Stimulated activated memory B cell treated with anti-CD40 and anti-IgM and Interleukin-4, amounts not matched to agents 10 μg/mL and 1 μg/mL and 100 μg/mL, for 72 hours (primary cell): ENCODE results near the gene RNF187.

Experiments
- ATAC-seq: fragments of 150-1000 bp; cut with Tn5 transposase; 2 replicates; pipeline ENCODE4 v1.10.0; 2021
- H3K27ac Mint-ChIP-seq: one replicate; pipeline ENCODE4 v1.8.0; 2022; ENCODE audit warnings: mild to moderate bottlenecking, mixed read lengths
- H3K27me3 Mint-ChIP-seq: one replicate; pipeline ENCODE4 v1.8.0; 2022; ENCODE audit warnings: mixed read lengths
- H3K36me3 Mint-ChIP-seq: one replicate; pipeline ENCODE4 v1.8.0; 2022; ENCODE audit warnings: mixed read lengths
- H3K4me1 Mint-ChIP-seq: one replicate; pipeline ENCODE4 v1.8.0; 2022; ENCODE audit warnings: mixed read lengths
- H3K4me3 Mint-ChIP-seq: one replicate; pipeline ENCODE4 v1.8.0; 2022; ENCODE audit warnings: mild to moderate bottlenecking, moderate library complexity, mixed read lengths
- H3K9me3 Mint-ChIP-seq: one replicate; pipeline ENCODE4 v1.8.0; 2022; ENCODE audit warnings: mixed read lengths

Gene RNF187

GRCh38 chr1:228487336-228488124, at the start of gene RNF187:
Gene RNF187 (plus strand): TSS chr1:228487382.
- no peaks in the 10 kb centered on the region for H3K27me3 Mint-ChIP-seq
- H3K9me3 Mint-ChIP-seq, result no peaks in the 10 kb centered on the region
- H3K4me1 Mint-ChIP-seq, result peaks cover 33% of the 10 kb centered on the region
- ATAC-seq, result peak; percentile 84
- H3K4me3 Mint-ChIP-seq, result peak within 1 kb of the TSS; percentile 96
- peak within 1 kb of the TSS; percentile 100 for H3K27ac Mint-ChIP-seq
- H3K36me3 Mint-ChIP-seq, result peaks cover 27% of the 10 kb centered on the region

GRCh38 chr1:228437424-228437962, 49.7 kb upstream of the RNF187 start:
- Mint-ChIP-seq H3K4me3 (no peak overlapping the region), H3K4me1 (no peaks in the 10 kb centered on the region), H3K36me3 (no peaks in the 10 kb centered on the region), H3K27me3 (peaks cover 85% of the 10 kb centered on the region), H3K9me3 (no peaks in the 10 kb centered on the region), H3K27ac (no peak overlapping the region)
- no peak for ATAC-seq

- no peak overlapping the region for H3K27ac Mint-ChIP-seq
- no peaks in the 10 kb centered on the region for H3K4me1 Mint-ChIP-seq
- H3K36me3 Mint-ChIP-seq, result no peaks in the 10 kb centered on the region
- H3K4me3 Mint-ChIP-seq, result no peak overlapping the region
- H3K27me3 Mint-ChIP-seq, result peaks cover 85% of the 10 kb centered on the region
- ATAC-seq, result no peak
- no peaks in the 10 kb centered on the region for H3K9me3 Mint-ChIP-seq
These were observed 48.9 kb upstream of the RNF187 start for GRCh38 chr1:228438266-228438665.

GRCh38 chr1:228440761-228441500, 46.3 kb upstream of the RNF187 start:
- H3K27ac Mint-ChIP-seq, result no peak overlapping the region
- H3K36me3 Mint-ChIP-seq, result no peaks in the 10 kb centered on the region
- no peak for ATAC-seq
- H3K4me3 Mint-ChIP-seq, result no peak overlapping the region
- peaks cover 11% of the 10 kb centered on the region for H3K4me1 Mint-ChIP-seq
- no peaks in the 10 kb centered on the region for H3K9me3 Mint-ChIP-seq
- peaks cover 95% of the 10 kb centered on the region for H3K27me3 Mint-ChIP-seq

GRCh38 chr1:228443395-228443794, 43.8 kb upstream of the RNF187 start:
- Mint-ChIP-seq H3K9me3 (no peaks in the 10 kb centered on the region), H3K36me3 (no peaks in the 10 kb centered on the region), H3K27ac (no peak overlapping the region), H3K4me3 (no peak overlapping the region), H3K27me3 (peaks cover 99% of the 10 kb centered on the region), H3K4me1 (peaks cover 15% of the 10 kb centered on the region)
- ATAC-seq, result no peak

GRCh38 chr1:228445490-228445842, 41.7 kb upstream of the RNF187 start:
- Mint-ChIP-seq H3K27me3 (peaks cover 79% of the 10 kb centered on the region), H3K9me3 (no peaks in the 10 kb centered on the region), H3K36me3 (no peaks in the 10 kb centered on the region), H3K27ac (peak overlapping the region; percentile 19), H3K4me1 (peaks cover 15% of the 10 kb centered on the region), H3K4me3 (peak overlapping the region; percentile 62)
- no peak for ATAC-seq

- H3K9me3 Mint-ChIP-seq, result no peaks in the 10 kb centered on the region
- peak overlapping the region; percentile 62 for H3K4me3 Mint-ChIP-seq
- peaks cover 15% of the 10 kb centered on the region for H3K4me1 Mint-ChIP-seq
- H3K27ac Mint-ChIP-seq, result peak overlapping the region; percentile 19
- H3K27me3 Mint-ChIP-seq, result peaks cover 73% of the 10 kb centered on the region
- ATAC-seq, result peak; percentile 70
- no peaks in the 10 kb centered on the region for H3K36me3 Mint-ChIP-seq
These were observed 41.1 kb upstream of the RNF187 start for GRCh38 chr1:228445843-228446650.

- Mint-ChIP-seq H3K4me3 (no peak overlapping the region), H3K36me3 (no peaks in the 10 kb centered on the region), H3K27me3 (peaks cover 66% of the 10 kb centered on the region), H3K4me1 (peaks cover 15% of the 10 kb centered on the region), H3K9me3 (no peaks in the 10 kb centered on the region), H3K27ac (no peak overlapping the region)
- no peak for ATAC-seq
These were observed 40.3 kb upstream of the RNF187 start for GRCh38 chr1:228446852-228447251.

- Mint-ChIP-seq H3K36me3 (peaks cover 5% of the 10 kb centered on the region), H3K27me3 (peaks cover 51% of the 10 kb centered on the region), H3K4me1 (peaks cover 20% of the 10 kb centered on the region), H3K27ac (no peak overlapping the region), H3K4me3 (no peak overlapping the region), H3K9me3 (no peaks in the 10 kb centered on the region)
- no peak for ATAC-seq
These were observed 38.8 kb upstream of the RNF187 start for GRCh38 chr1:228448372-228448771.

GRCh38 chr1:228450200-228450599, 37.0 kb upstream of the RNF187 start:
- ATAC-seq, result no peak
- peaks cover 18% of the 10 kb centered on the region for H3K4me1 Mint-ChIP-seq
- H3K9me3 Mint-ChIP-seq, result no peaks in the 10 kb centered on the region
- H3K4me3 Mint-ChIP-seq, result no peak overlapping the region
- H3K27ac Mint-ChIP-seq, result no peak overlapping the region
- H3K27me3 Mint-ChIP-seq, result peaks cover 33% of the 10 kb centered on the region
- peaks cover 7% of the 10 kb centered on the region for H3K36me3 Mint-ChIP-seq

GRCh38 chr1:228452194-228453021, 34.8 kb upstream of the RNF187 start:
- no peak for ATAC-seq
- Mint-ChIP-seq H3K4me1 (peaks cover 16% of the 10 kb centered on the region), H3K27ac (no peak overlapping the region), H3K9me3 (no peaks in the 10 kb centered on the region), H3K27me3 (peaks cover 11% of the 10 kb centered on the region), H3K36me3 (peaks cover 7% of the 10 kb centered on the region), H3K4me3 (no peak overlapping the region)

GRCh38 chr1:228453022-228453560, 34.1 kb upstream of the RNF187 start:
- Mint-ChIP-seq H3K9me3 (no peaks in the 10 kb centered on the region), H3K27me3 (peaks cover 4% of the 10 kb centered on the region), H3K36me3 (peaks cover 7% of the 10 kb centered on the region), H3K4me3 (no peak overlapping the region), H3K27ac (no peak overlapping the region), H3K4me1 (peaks cover 22% of the 10 kb centered on the region)
- no peak for ATAC-seq

- ATAC-seq, result no peak
- H3K4me1 Mint-ChIP-seq, result peaks cover 27% of the 10 kb centered on the region
- no peaks in the 10 kb centered on the region for H3K9me3 Mint-ChIP-seq
- no peak overlapping the region for H3K4me3 Mint-ChIP-seq
- H3K36me3 Mint-ChIP-seq, result peaks cover 7% of the 10 kb centered on the region
- H3K27ac Mint-ChIP-seq, result no peak overlapping the region
- H3K27me3 Mint-ChIP-seq, result no peaks in the 10 kb centered on the region
These were observed 33.6 kb upstream of the RNF187 start for GRCh38 chr1:228453614-228454013.

- H3K27me3 Mint-ChIP-seq, result no peaks in the 10 kb centered on the region
- H3K27ac Mint-ChIP-seq, result no peak overlapping the region
- no peaks in the 10 kb centered on the region for H3K9me3 Mint-ChIP-seq
- peaks cover 7% of the 10 kb centered on the region for H3K36me3 Mint-ChIP-seq
- H3K4me3 Mint-ChIP-seq, result no peak overlapping the region
- peaks cover 30% of the 10 kb centered on the region for H3K4me1 Mint-ChIP-seq
- no peak for ATAC-seq
These were observed 32.9 kb upstream of the RNF187 start for GRCh38 chr1:228454238-228454637.
